HepG2 (cell line): Measurements from ENCODE around the gene LDLRAD2. TPM values are rescaled to one million over a fixed set of nuclear protein-coding genes. Genes with fewer than 3 reads are reported as not detected.

Experiments
- ATAC-seq: fragments of 200-7000 bp; cut with Tn5 transposase; 3 replicates; pipeline ENCODE4 v1.9.1; 2020; ENCODE audit warnings: mild to moderate bottlenecking, moderate library complexity
- BruUV-seq: library from RNA; stranded (reverse); fragments of 400-500 nt; replicated peaks from 2 replicates; lab custom pipeline; 2021; lab: Mats Ljungman, UMichigan
- CTCF ChIA-PET: fragments of 300-600 bp; formaldehyde crosslinking; extraction: SDS; loops from one replicate; lab custom pipeline; 2021; ENCODE audit warnings: low total read pairs, inconsistent platforms, low intra/inter-chr PET ratio; lab: Yijun Ruan, JAX
- POLR2A ChIA-PET: fragments of 350-600 bp; sonication (Branson Sonifier 250); formaldehyde crosslinking; loops from one replicate; lab custom pipeline; 2020; ENCODE audit warnings: antibody characterized with exemption, inconsistent platforms; lab: Yijun Ruan, JAX
- DNase-seq: peaks from one replicate; pipeline ENCODE4 v3.0.0-alpha.2; 2015; ENCODE audit warnings: low spot score
- FAIRE-seq: peaks from 3 replicates; lab custom pipeline; 2011; peaks lifted over from hg19 to GRCh38; lab: Jason Lieb, UNC
- H2AFZ ChIP-seq: one replicate; pipeline ENCODE4 v1.6.1; 2011; ENCODE audit warnings: low read length, inconsistent platforms
- H3K27ac ChIP-seq: fragments of 300-600 bp; 3 replicates; pipeline ENCODE4 v1.8.0; 2011; ENCODE audit warnings: mixed run types, mild to moderate bottlenecking, mixed read lengths, low read length, inconsistent platforms; ENCODE audit not compliant: insufficient read depth; ENCODE audit errors: extremely low read length
- H3K27me3 ChIP-seq, 2 experiments: fragments of 200-600 bp in 1 of 2; 2 replicates in 1 of 2; 3 replicates in 1 of 2; pipeline versions ENCODE4 v1.6.0 to v1.8.0; 2011; ENCODE audit warnings: low read length in 2 of 2, mild to moderate bottlenecking in 2 of 2, moderate library complexity in 2 of 2, inconsistent platforms in 1 of 2; ENCODE audit not compliant: insufficient read depth in 2 of 2, control insufficient read depth in 1 of 2
- H3K36me3 ChIP-seq, 2 experiments: fragments of 200-600 bp in 1 of 2; replicated peaks in 1 of 2; 2 replicates in 1 of 2; 3 replicates in 1 of 2; pipeline versions ENCODE4 v1.5.1 to v1.8.0; 2011; ENCODE audit warnings: low read length in 2 of 2, inconsistent platforms in 1 of 2; ENCODE audit not compliant: insufficient read depth in 2 of 2, control insufficient read depth in 1 of 2
- H3K4me1 ChIP-seq: 2 replicates; pipeline ENCODE4 v1.5.1; 2012; ENCODE audit warnings: low read length, inconsistent platforms; ENCODE audit not compliant: insufficient read depth
- H3K4me2 ChIP-seq: 2 replicates; pipeline ENCODE4 v1.6.0; 2011; ENCODE audit warnings: low read depth, low read length, inconsistent platforms
- H3K4me3 ChIP-seq, 3 experiments: fragments of 200-600 bp in 1 of 3; sonication (generic), shearing (Covaris generic) in 1 of 3; replicated peaks in 1 of 3; 2 replicates each; pipeline ENCODE4 v1.5.1; 2011 to 2016; ENCODE audit warnings: low read length in 3 of 3, inconsistent platforms in 2 of 3, low read depth in 2 of 3, mild to moderate bottlenecking in 2 of 3, control low read depth in 1 of 3, mixed read lengths in 1 of 3; ENCODE audit not compliant: insufficient read depth in 1 of 3
- H3K79me2 ChIP-seq: one replicate; pipeline ENCODE4 v1.6.1; 2011; ENCODE audit warnings: low read length, inconsistent platforms; ENCODE audit not compliant: insufficient read depth
- H3K9ac ChIP-seq: 2 replicates; pipeline ENCODE4 v1.6.0; 2011; ENCODE audit warnings: mild to moderate bottlenecking, low read depth, low read length, inconsistent platforms; ENCODE audit not compliant: insufficient read depth
- H3K9me3 ChIP-seq: 2 replicates; pipeline ENCODE4 v1.5.1; 2012; ENCODE audit warnings: mild to moderate bottlenecking, low read length
- H4K20me1 ChIP-seq: 2 replicates; pipeline ENCODE4 v1.6.0; 2011; ENCODE audit warnings: inconsistent platforms, mild to moderate bottlenecking, low read length, moderate library complexity; ENCODE audit not compliant: insufficient read depth
- AFF4 ChIP-seq: sonication (generic); formaldehyde crosslinking; IDR thresholded peaks from 2 replicates; pipeline ENCODE4 v1.4.0; 2020; ENCODE audit warnings: missing genetic modification reagents
- MTF2 ChIP-seq: sonication (generic); formaldehyde crosslinking; IDR thresholded peaks from 2 replicates; pipeline ENCODE4 v1.5.0; 2020; ENCODE audit warnings: missing genetic modification reagents, borderline replicate concordance
- PPARG ChIP-seq: conservative IDR thresholded peaks from 2 replicates; pipeline ENCODE4 v1.6.1; 2016; ENCODE audit warnings: missing biosample characterization, missing genetic modification reagents
- TAF1 ChIP-seq: sonication (generic); formaldehyde crosslinking; IDR thresholded peaks from 2 replicates; pipeline ENCODE4 v1.4.0; 2020; ENCODE audit warnings: missing genetic modification reagents
- ZBTB42 ChIP-seq: sonication (generic); formaldehyde crosslinking; IDR thresholded peaks from 2 replicates; pipeline ENCODE4 v1.5.0; 2020; ENCODE audit warnings: mild to moderate bottlenecking, missing genetic modification reagents
- ZFP91 ChIP-seq: sonication (generic); formaldehyde crosslinking; IDR thresholded peaks from 2 replicates; pipeline ENCODE4 v1.9.0; 2022; ENCODE audit warnings: missing genetic modification reagents, mild to moderate bottlenecking, borderline replicate concordance
- ZNF572 ChIP-seq: sonication (generic); formaldehyde crosslinking; IDR thresholded peaks from 2 replicates; pipeline ENCODE4 v1.5.1; 2020; ENCODE audit warnings: mild to moderate bottlenecking, missing genetic modification reagents
- ZNF713 ChIP-seq: sonication (generic); formaldehyde crosslinking; IDR thresholded peaks from 2 replicates; pipeline ENCODE4 v1.4.0; 2020; ENCODE audit warnings: mild to moderate bottlenecking, missing genetic modification reagents
- ZSCAN20 ChIP-seq: sonication (generic); formaldehyde crosslinking; IDR thresholded peaks from 2 replicates; pipeline ENCODE4 v1.4.0; 2020; ENCODE audit warnings: missing genetic modification reagents, mild to moderate bottlenecking, borderline replicate concordance
- whole genome bisulfite sequencing: methylation state at CpG from one replicate; pipeline ENCODE4 v1.1.6; 2017; ENCODE audit warnings: low lambda C conversion rate; 5-methylcytosine and 5-hydroxymethylcytosine counted together
- in situ Hi-C: cut with HindIII; loops from 2 replicates; pipeline ENCODE4 v1.10.0; 2017; ENCODE audit warnings: low pct_unique_long_range_greater_than_20kb; ENCODE audit not compliant: extremely low pct_ligation_motif_present
- intact Hi-C: fragments of 100-400 bp; cut with micrococcal nuclease; formaldehyde crosslinking; loops from one replicate; pipeline ENCODE4 v1.10.0; 2022; ENCODE audit not compliant: unreplicated experiment
- polyA plus RNA-seq, 8 experiments: library from polyadenylated mRNA; depleted of rRNA in 3 of 8; stranded (reverse) in 7 of 8; unstranded in 1 of 8; fragments of >200 nt; fragmentation: Illumina TruSeq in 4 of 8; extraction: Trizol in 4 of 8; gene quantifications; 2 replicates each; pipeline versions ENCODE4 v1.2.1 to v1.2.3, GENCODE V29; 2011 to 2016; ENCODE audit warnings: low read depth in 4 of 8, missing spikeins in 1 of 8, mixed read lengths in 1 of 8; ENCODE audit not compliant: insufficient read depth in 1 of 8
- total RNA-seq, 5 experiments: library from RNA; depleted of rRNA; stranded (reverse); fragments of >200 nt; fragmentation: Illumina TruSeq; extraction: Trizol; gene quantifications; 2 replicates each; pipeline ENCODE4 v1.2.3, GENCODE V29; 2016; ENCODE audit warnings: low read depth in 1 of 5
- TF ChIP-seq, protein P1 (sequence below): sonication (generic); formaldehyde crosslinking; IDR thresholded peaks from 2 replicates; pipeline ENCODE4 v1.4.0; 2020; ENCODE audit warnings: mild to moderate bottlenecking, missing genetic modification reagents
- TF ChIP-seq, protein P2 (sequence below): sonication (generic); formaldehyde crosslinking; IDR thresholded peaks from 2 replicates; pipeline ENCODE4 v1.5.1; 2020; ENCODE audit warnings: missing genetic modification reagents, mild to moderate bottlenecking, borderline replicate concordance
- TF ChIP-seq, protein P3 (sequence below): sonication (generic); formaldehyde crosslinking; IDR thresholded peaks from 2 replicates; pipeline ENCODE4 v1.5.0; 2020; ENCODE audit warnings: missing genetic modification reagents

The LDLRAD2 gene
- total and polyA plus RNA-seq, 2 of the 13 experiments (the other 11 are each of a cell fraction or from before 2014, with no cell fraction given), result not detected

DNA sequence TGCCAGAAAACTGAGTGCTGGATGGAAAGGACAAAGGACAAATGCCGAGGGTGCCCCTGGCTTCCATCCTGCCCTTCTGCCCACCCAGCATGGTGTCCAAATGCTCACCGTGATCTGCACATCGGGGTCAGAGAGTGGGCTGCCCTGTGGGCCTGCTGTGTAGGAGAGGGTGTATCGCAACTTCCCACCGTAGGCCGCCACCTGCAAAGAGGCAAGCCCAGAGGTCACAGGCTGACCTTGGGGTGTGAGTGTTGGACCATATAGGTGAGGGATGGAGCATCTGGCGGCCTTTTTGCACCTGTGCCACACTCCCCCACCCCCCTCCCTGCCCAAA, 53.5 kb downstream of the LDLRAD2 start:
- Histone ChIP-seq H3K36me3 (peaks cover 11 to 31% of the 10 kb centered on the region in 2 experiments; a peak in 3 of 5 replicates), H3K4me3 (no peak overlapping the region), H3K9ac (no peak overlapping the region), H3K9me3 (no peaks in the 10 kb centered on the region), H3K27ac (no peak overlapping the region), H3K27me3 (no peaks in the 10 kb centered on the region), H3K79me2 (no peaks in the 10 kb centered on the region), H3K4me1 (peaks cover 45% of the 10 kb centered on the region), H3K4me2 (no peak overlapping the region), H2AFZ (no peak overlapping the region), H4K20me1 (no peaks in the 10 kb centered on the region; the same call in 1 of the 2 replicates)
- DNase-seq (no peak), FAIRE-seq (no peak), ATAC-seq (no peak)
- in situ Hi-C loops (no loop called here), intact Hi-C loops (no loop called here)
- CTCF ChIA-PET, result no interaction called here
- POLR2A ChIA-PET, result no interaction called here
- 93% methylated on average over 7 of the region's 7 CpGs for WGBS
- BruUV-seq, result no TSS peak
- TF ChIP-seq PPARG (CRISPR knock-in tag) (no peak), TAF1 (CRISPR knock-in tag) (no peak), ZSCAN20 (CRISPR knock-in tag) (no peak), ZNF713 (no peak), ZFP91 (CRISPR knock-in tag) (no peak), MTF2 (CRISPR knock-in tag) (no peak), AFF4 (CRISPR knock-in tag) (no peak), ZBTB42 (no peak), ZNF572 (CRISPR knock-in tag) (no peak)
- TF ChIP-seq, protein P1, sequence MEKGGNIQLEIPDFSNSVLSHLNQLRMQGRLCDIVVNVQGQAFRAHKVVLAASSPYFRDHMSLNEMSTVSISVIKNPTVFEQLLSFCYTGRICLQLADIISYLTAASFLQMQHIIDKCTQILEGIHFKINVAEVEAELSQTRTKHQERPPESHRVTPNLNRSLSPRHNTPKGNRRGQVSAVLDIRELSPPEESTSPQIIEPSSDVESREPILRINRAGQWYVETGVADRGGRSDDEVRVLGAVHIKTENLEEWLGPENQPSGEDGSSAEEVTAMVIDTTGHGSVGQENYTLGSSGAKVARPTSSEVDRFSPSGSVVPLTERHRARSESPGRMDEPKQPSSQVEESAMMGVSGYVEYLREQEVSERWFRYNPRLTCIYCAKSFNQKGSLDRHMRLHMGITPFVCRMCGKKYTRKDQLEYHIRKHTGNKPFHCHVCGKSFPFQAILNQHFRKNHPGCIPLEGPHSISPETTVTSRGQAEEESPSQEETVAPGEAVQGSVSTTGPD (CRISPR knock-in tag), result no peak
- TF ChIP-seq, protein P2, sequence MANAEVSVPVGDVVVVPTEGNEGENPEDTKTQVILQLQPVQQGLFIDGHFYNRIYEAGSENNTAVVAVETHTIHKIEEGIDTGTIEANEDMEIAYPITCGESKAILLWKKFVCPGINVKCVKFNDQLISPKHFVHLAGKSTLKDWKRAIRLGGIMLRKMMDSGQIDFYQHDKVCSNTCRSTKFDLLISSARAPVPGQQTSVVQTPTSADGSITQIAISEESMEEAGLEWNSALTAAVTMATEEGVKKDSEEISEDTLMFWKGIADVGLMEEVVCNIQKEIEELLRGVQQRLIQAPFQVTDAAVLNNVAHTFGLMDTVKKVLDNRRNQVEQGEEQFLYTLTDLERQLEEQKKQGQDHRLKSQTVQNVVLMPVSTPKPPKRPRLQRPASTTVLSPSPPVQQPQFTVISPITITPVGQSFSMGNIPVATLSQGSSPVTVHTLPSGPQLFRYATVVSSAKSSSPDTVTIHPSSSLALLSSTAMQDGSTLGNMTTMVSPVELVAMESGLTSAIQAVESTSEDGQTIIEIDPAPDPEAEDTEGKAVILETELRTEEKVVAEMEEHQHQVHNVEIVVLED (CRISPR knock-in tag), result no peak
- TF ChIP-seq, protein P3, sequence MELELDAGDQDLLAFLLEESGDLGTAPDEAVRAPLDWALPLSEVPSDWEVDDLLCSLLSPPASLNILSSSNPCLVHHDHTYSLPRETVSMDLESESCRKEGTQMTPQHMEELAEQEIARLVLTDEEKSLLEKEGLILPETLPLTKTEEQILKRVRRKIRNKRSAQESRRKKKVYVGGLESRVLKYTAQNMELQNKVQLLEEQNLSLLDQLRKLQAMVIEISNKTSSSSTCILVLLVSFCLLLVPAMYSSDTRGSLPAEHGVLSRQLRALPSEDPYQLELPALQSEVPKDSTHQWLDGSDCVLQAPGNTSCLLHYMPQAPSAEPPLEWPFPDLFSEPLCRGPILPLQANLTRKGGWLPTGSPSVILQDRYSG, result no peak
